OCI-LY1 (cell line): ENCODE results near the gene LCP2.

ENCODE experiments used
- H2AFZ ChIP-seq: fragments of 200-600 bp; sonication (generic), shearing (Covaris generic); 2 replicates; pipeline ENCODE4 v1.6.0; 2014; ENCODE audit warnings: antibody characterized with exemption, mild to moderate bottlenecking, low read length
- H3F3A ChIP-seq: fragments of 200-600 bp; sonication (generic), shearing (Covaris generic); 2 replicates; pipeline ENCODE4 v1.6.0; 2014; ENCODE audit warnings: mild to moderate bottlenecking, antibody characterized with exemption, low read length, moderate library complexity; ENCODE audit not compliant: insufficient read depth
- H3K27ac ChIP-seq: fragments of 200-600 bp; sonication (generic); 2 replicates; pipeline ENCODE4 v1.5.1; 2014; ENCODE audit warnings: low read length, mixed run types, mild to moderate bottlenecking, low read depth; ENCODE audit not compliant: poor library complexity, severe bottlenecking
- H3K27me3 ChIP-seq: fragments of 200-600 bp; sonication (generic); 2 replicates; pipeline ENCODE4 v1.6.0; 2014; ENCODE audit warnings: antibody characterized with exemption, mild to moderate bottlenecking, low read length, moderate library complexity; ENCODE audit not compliant: insufficient read depth
- H3K36me3 ChIP-seq: fragments of 200-600 bp; sonication (generic); 2 replicates; pipeline ENCODE4 v1.6.1; 2014; ENCODE audit warnings: mild to moderate bottlenecking, antibody characterized with exemption, low read length, moderate library complexity, mixed read lengths; ENCODE audit not compliant: insufficient read depth
- H3K4me1 ChIP-seq: fragments of 200-600 bp; sonication (generic); 2 replicates; pipeline ENCODE4 v1.5.1; 2014; ENCODE audit warnings: mild to moderate bottlenecking, low read length, moderate library complexity; ENCODE audit not compliant: insufficient read depth, severe bottlenecking
- H3K4me2 ChIP-seq: fragments of 200-600 bp; sonication (generic), shearing (Covaris generic); 2 replicates; pipeline ENCODE4 v1.6.1; 2014; ENCODE audit warnings: low read length
- H3K4me3 ChIP-seq: fragments of 200-600 bp; sonication (generic); 2 replicates; pipeline ENCODE4 v1.5.1; 2014; ENCODE audit warnings: low read length, low read depth, mild to moderate bottlenecking, mixed read lengths; ENCODE audit not compliant: poor library complexity, severe bottlenecking
- H3K79me2 ChIP-seq: fragments of 200-600 bp; shearing (Covaris generic); 2 replicates; pipeline ENCODE4 v1.6.1; 2016; ENCODE audit warnings: mixed run types, low read length, mixed read lengths; ENCODE audit not compliant: insufficient read depth
- H3K9ac ChIP-seq: fragments of 200-600 bp; sonication (generic), shearing (Covaris generic); 2 replicates; pipeline ENCODE4 v1.6.1; 2014; ENCODE audit warnings: mild to moderate bottlenecking, low read length, mixed read lengths
- H3K9me2 ChIP-seq: fragments of 200-600 bp; sonication (generic), shearing (Covaris generic); 2 replicates; pipeline ENCODE4 v1.6.1; 2014; ENCODE audit warnings: low read depth, mild to moderate bottlenecking, low read length, mixed read lengths
- H3K9me3 ChIP-seq: fragments of 200-600 bp; shearing (Covaris generic); 2 replicates; pipeline ENCODE4 v1.6.1; 2014; ENCODE audit warnings: low read length, mixed read lengths
- H4K20me1 ChIP-seq: fragments of 200-600 bp; sonication (generic), shearing (Covaris generic); 2 replicates; pipeline ENCODE4 v1.6.0; 2016; ENCODE audit warnings: mild to moderate bottlenecking, low read length; ENCODE audit not compliant: insufficient read depth
- EZH2 ChIP-seq: fragments of 200-600 bp; sonication (generic), shearing (Covaris generic); IDR thresholded peaks from 2 replicates; pipeline ENCODE4 v1.8.0; 2017; ENCODE audit warnings: borderline replicate concordance, mixed run types, mild to moderate bottlenecking, antibody characterized with exemption, low read length, moderate library complexity, mixed read lengths
- TF ChIP-seq, protein P1 (sequence below): fragments of 200-600 bp; sonication (generic), shearing (Covaris generic); IDR thresholded peaks from 2 replicates; pipeline ENCODE4 v1.5.1; 2017; ENCODE audit warnings: mild to moderate bottlenecking, antibody characterized with exemption, low read length, moderate library complexity, mixed read lengths

Gene LCP2

DNA sequence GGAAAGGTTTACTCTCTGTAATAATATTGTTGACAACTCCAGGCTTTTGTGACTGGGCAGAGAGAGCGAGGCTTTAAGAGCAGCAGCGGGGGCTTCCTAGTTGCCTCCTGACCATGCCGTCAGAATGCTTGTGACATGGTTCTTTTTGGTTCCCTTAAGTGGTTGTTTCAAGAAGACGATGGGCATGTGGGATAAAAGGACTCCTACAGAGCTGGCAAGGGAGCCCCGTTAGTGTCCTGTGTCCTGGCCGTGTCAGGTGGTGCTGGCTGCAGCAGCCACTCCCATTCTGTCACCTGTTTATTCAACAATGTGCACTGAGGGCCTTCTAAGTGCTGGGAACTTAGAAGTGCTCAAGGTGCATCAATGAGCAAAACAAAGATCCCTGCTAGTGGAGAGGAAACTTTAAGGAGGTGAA, 19.7 kb downstream of the LCP2 start:
- H3K79me2 ChIP-seq: no peaks in the 10 kb centered on the region
- H3K9me2 ChIP-seq: no peaks in the 10 kb centered on the region
- no peaks in the 10 kb centered on the region for H3F3A ChIP-seq
- H3K9me3 ChIP-seq: no peaks in the 10 kb centered on the region
- no peaks in the 10 kb centered on the region for H3K27me3 ChIP-seq
- no peak overlapping the region for H3K4me2 ChIP-seq
- H3K4me3 ChIP-seq: no peak overlapping the region
- no peak overlapping the region for H3K9ac ChIP-seq
- no peaks in the 10 kb centered on the region for H4K20me1 ChIP-seq
- H3K27ac ChIP-seq: no peak overlapping the region
- no peaks in the 10 kb centered on the region for H3K36me3 ChIP-seq
- no peak overlapping the region for H2AFZ ChIP-seq
- H3K4me1 ChIP-seq: no peaks in the 10 kb centered on the region
- TF ChIP-seq, protein P1, sequence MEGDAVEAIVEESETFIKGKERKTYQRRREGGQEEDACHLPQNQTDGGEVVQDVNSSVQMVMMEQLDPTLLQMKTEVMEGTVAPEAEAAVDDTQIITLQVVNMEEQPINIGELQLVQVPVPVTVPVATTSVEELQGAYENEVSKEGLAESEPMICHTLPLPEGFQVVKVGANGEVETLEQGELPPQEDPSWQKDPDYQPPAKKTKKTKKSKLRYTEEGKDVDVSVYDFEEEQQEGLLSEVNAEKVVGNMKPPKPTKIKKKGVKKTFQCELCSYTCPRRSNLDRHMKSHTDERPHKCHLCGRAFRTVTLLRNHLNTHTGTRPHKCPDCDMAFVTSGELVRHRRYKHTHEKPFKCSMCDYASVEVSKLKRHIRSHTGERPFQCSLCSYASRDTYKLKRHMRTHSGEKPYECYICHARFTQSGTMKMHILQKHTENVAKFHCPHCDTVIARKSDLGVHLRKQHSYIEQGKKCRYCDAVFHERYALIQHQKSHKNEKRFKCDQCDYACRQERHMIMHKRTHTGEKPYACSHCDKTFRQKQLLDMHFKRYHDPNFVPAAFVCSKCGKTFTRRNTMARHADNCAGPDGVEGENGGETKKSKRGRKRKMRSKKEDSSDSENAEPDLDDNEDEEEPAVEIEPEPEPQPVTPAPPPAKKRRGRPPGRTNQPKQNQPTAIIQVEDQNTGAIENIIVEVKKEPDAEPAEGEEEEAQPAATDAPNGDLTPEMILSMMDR: no peak
- no peak for TF ChIP-seq EZH2

DNA sequence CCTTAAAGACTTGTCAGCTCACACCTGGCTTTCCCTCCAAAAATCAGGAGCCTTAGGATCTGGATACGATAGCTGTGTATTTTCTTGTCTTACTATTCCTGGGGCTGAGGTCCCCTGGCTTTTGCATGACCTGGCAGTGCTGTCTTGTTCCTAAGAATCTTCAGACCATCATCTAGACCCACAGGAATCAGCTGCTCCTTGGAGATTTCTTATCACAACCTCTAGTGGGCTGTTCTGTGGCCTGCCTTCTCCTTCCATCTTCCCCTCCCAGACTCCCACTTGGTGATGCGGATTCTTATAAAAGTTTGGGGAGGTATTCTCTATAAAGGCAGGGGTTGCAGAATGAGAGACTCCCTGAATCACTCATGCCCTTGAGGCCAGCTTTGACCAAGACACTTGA, 21.4 kb downstream of the LCP2 start:
- Histone ChIP-seq H3K4me2 (no peak overlapping the region), H3K4me3 (no peak overlapping the region), H3K9me2 (no peaks in the 10 kb centered on the region), H3K36me3 (no peaks in the 10 kb centered on the region), H3K27me3 (no peaks in the 10 kb centered on the region), H3K9me3 (no peaks in the 10 kb centered on the region), H3K79me2 (no peaks in the 10 kb centered on the region), H3K4me1 (no peaks in the 10 kb centered on the region), H4K20me1 (no peaks in the 10 kb centered on the region), H2AFZ (no peak overlapping the region), H3K27ac (no peak overlapping the region), H3K9ac (no peak overlapping the region), H3F3A (no peaks in the 10 kb centered on the region)
- no peak for TF ChIP-seq EZH2
- TF ChIP-seq, protein P1: no peak

DNA sequence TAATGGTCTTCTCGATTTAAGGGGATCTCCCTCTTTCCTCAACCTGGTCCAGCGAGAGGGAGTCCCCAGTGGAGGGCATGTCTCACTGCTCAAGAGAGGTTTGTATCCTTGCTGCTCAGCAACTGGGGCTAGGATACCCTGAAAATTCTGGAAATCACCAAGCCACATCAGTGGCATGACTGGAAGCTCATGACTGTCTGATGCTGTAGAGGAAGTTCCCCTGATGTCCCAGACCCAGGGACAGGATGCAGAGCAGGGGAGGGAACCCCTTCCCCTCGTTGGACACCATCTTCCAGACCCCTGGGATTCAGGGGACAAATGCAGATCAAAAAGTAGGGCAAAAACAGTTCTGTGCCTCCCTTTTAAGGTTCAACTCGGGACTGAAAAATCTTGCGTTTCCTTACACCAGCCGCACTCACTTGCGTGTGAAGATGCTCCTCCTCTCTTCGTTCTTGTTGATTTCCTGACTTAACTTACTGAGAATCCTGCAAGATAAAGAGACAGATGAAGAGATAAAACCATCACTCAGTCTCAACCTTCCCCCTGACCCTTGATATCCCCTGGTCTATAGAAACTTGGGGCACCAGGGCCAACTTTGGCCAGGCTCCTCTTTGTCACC, 22.1 kb downstream of the LCP2 start:
- Histone ChIP-seq H4K20me1 (no peaks in the 10 kb centered on the region), H3K4me3 (no peak overlapping the region), H3K79me2 (no peaks in the 10 kb centered on the region), H3F3A (no peaks in the 10 kb centered on the region), H2AFZ (no peak overlapping the region), H3K9me3 (no peaks in the 10 kb centered on the region), H3K9me2 (no peaks in the 10 kb centered on the region), H3K27me3 (no peaks in the 10 kb centered on the region), H3K27ac (no peak overlapping the region), H3K4me1 (no peaks in the 10 kb centered on the region), H3K4me2 (no peak overlapping the region), H3K36me3 (no peaks in the 10 kb centered on the region), H3K9ac (no peak overlapping the region)
- TF ChIP-seq EZH2: no peak
- TF ChIP-seq, protein P1: no peak
